ENCODE measurements around the gene CCDC148.
"Not testable (repeated sequence)": the region's sequence is repeated elsewhere in the genome, so short reads cannot be mapped to it uniquely, and the experiment has no call there.

The CCDC148 gene

DNA sequence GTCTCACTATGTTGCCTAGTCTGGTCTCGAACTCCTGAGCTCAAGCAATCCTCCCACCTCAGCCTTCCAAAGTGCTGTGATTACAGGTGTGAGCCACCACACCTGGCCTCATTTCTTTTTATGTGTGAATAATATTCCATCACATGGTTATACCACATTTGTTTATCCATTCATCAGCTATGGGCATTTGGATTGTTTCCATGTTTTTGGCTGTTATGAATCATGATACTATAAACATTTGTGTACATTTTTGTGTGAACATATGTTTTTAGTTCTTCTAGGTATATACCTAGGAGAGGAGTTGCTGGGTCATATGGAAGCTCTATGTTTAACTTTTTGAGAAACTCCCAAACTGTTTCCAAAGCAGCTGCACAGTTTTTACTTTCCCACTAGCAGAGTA, 24.6 kb upstream of the CCDC148 start:
- no peak for DNase-seq

GRCh38 chr2:158478816-158479215, 22.3 kb upstream of the CCDC148 start:
- DNase-seq: no peak

- no peak for DNase-seq
Measured at GRCh38 chr2:158478237-158478636, 21.7 kb upstream of the CCDC148 start.

DNA sequence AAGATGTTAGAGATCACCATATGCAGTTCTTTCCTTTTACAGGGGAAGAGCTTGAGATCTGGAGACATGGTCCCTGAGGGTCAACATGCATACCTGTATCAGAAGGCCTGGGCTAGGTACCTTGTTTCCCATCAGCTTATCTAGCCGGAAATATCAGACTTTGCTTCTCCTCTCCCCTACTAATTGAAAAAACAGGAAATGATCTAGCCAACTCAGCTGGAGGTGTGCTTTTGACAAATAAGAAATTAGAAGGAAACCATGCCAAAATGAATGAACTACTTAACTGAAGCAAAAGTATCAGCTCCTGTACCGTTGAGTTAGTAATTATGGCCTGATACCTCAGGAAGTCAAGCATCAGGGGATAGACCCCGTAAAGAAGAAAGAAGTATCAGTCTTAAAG, 20.6 kb upstream of the CCDC148 start:
- DNase-seq: no peak

DNA sequence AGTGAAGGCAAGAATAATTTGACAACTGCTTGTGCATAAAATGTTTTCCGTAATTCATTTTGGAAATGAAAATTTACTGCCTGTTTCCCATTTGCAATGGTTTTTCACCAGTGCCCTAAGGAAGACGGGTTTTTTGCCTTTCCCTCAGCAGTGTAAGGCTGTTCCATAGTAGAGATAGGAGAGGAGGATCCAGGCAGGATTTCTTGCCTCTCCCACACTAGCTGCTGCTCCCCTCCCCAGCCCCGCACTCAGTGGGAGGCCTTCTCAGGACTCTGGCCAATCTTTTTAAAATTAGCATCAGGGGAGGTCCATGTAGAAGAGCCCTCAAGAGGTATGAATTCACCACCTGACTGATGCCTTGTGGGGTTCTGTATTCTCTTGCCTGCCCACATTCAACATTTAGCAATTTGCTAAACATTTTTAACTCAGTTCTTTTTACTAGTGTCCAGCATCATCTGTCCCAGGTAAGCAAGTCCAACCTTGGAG, 18.0 kb upstream of the CCDC148 start:
- not testable (repeated sequence) for DNase-seq

- DNase-seq: peak; percentile 14 to 32
Measured at GRCh38 chr2:158473719-158474392, 17.3 kb upstream of the CCDC148 start.

GRCh38 chr2:158473300-158473699, 16.7 kb upstream of the CCDC148 start:
- not testable (repeated sequence) for DNase-seq

- not testable (repeated sequence) for DNase-seq
Measured at GRCh38 chr2:158472829-158473228, 16.3 kb upstream of the CCDC148 start.

- DNase-seq: no peak
Measured at GRCh38 chr2:158467248-158467647, 10.7 kb upstream of the CCDC148 start.

- DNase-seq: peak; percentile 29 to 68
Measured at GRCh38 chr2:158464426-158465281, 8.1 kb upstream of the CCDC148 start.

- DNase-seq: peak in 1 of 2 experiments; percentile 8
Measured at GRCh38 chr2:158463496-158464095, 7.0 kb upstream of the CCDC148 start.

GRCh38 chr2:158460632-158461297, 4.2 kb upstream of the CCDC148 start:
- DNase-seq: peak; percentile 71 to 84

DNA sequence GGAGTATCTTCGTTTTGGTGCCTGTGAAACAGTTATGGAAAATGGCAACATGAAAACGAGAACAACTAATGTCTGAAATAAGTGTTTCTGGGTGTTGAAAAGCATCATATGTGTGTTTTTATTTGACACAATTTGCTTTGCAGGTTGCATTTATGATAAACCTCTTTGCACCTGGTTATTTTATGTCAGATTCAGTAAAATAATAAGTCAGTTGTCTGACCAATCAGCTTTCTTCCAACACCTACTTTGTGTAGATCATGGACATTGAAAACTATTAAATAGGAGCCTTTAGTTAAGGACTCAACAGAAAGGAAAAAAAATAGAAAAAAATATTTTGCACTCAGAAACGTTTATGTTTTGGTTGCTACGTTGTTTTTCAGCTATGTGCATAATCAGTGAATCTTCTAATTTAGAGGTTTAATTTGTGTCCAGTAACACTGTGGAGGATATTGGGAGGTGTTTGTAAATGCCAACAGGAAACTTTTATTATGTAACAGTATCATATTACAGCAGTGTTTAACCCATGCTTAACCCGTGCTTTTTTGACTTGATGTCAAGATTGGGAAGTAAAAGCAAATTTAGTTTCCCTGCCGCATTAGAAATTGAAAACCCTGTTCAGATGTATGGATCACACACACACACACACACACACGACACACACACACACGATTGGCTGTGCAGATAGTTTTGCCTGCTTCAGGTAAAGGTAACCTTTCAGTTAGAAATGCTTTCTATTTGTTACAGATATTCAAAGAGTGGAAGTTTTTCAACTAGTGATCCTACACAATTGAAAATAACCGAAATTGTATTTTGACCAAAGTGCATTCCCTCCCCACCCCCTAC, 2.8 kb upstream of the CCDC148 start:
- peak; percentile 46 to 58 for DNase-seq

- DNase-seq: peak; percentile 26 to 53
Measured at GRCh38 chr2:158458617-158458920, 2.0 kb upstream of the CCDC148 start.

DNA sequence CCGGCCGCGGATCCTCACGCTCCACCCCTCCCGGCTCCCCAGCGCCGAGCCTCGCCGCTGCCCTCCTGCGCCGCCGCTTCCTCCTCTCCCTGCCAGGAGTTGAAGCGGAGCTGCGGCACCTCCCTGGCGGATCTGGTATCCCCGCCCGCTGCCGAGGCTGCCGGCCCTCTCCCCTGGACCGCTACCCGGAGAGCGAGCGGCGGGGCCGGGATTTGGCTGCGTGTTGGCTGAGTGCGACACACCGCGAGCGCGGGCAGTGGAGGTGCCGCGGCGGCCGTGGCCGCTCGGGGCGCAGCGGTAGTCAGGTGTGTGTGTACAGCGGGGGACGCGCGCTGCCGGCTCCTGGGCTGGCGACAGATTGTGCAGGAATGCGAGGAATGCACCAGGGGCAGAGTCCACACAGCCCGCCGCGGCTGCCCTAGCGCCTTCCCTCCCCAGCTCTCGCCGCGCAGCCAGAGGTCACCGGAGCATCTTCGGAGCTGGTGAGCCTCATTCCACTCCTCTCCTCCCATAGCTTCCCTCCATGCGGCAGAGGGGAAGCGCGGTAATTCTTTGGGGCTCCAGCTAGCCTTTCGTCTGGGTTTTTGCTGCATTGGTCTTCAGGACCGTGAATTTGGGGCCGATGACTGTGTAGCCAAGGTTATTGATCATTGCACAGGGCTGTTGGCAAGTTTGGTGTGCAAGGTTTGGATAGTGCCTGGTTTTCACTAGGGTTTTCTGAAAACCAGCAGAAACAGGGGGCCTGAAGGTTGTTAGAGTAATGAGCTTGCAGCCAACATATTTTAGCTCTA, 1.5 kb upstream of the CCDC148 start:
- DNase-seq: peak; percentile 80 to 85

GRCh38 chr2:158457092-158457825, 706 bp upstream of the CCDC148 start:
- peak; percentile 80 to 86 for DNase-seq

DNA sequence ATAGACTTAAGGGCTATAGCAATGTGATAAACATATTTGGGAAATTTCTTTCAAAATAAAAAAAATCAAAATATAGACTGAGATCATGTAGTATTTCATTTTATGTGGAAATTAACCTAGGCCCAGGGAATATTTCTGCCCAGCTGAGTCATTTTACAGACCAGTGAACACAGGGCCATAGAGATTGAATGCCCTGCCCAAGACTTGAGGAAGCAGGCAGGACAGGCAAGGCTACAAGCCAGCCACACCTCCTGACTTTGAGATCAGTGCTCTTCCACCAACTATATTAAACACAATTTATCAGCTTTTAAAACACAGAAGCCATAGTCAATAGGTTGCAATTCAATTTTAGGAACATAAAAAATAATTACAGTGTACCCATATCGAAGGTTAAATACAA, 12.9 kb downstream of the CCDC148 start:
- DNase-seq: no peak

GRCh38 chr2:158439062-158439461, 17.5 kb downstream of the CCDC148 start:
- DNase-seq: not testable (repeated sequence)

GRCh38 chr2:158433716-158434115, 22.8 kb downstream of the CCDC148 start:
- DNase-seq: not testable (repeated sequence)

- DNase-seq: no peak
Measured at GRCh38 chr2:158432117-158432516, 24.4 kb downstream of the CCDC148 start.

DNA sequence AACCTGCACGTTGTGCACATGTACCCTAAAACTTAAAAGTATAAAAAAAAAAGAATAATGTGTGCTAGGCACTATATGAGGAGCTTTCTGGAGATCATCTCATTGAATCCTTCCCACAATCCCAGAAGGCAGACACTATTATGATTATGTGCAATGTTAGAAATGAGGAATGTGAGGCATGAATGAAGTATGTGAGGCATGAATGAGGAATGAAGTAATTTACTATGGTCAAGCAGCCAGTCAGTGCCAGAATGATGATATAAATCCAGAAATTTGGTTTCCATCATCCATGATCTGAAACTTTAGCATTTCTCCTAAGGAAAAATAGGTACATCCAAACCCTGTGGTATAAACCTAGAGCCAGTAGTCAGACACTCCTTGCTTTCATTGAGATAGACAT, 42.0 kb downstream of the CCDC148 start:
- DNase-seq: no peak

All from Kasumi-1 (cell line).